Liver (tissue), 3 donors: ENCODE measurements around the gene RAX2.
A peak's percentile ranks its signal among the peaks of the same experiment; 100 is the strongest.

Experiments
- EGR1 ChIP-seq, 2 donors: IDR thresholded peaks; 2 replicates each; pipeline ENCODE4 v1.6.1; 2016 to 2018; ENCODE audit warnings: antibody characterized with exemption in 2 of 2, low read depth in 2 of 2
- GABPA ChIP-seq, 2 donors: IDR thresholded peaks in 1 of 2; conservative IDR thresholded peaks in 1 of 2; 2 replicates each; pipeline ENCODE4 v1.6.1; 2016; ENCODE audit warnings: antibody characterized with exemption in 2 of 2, mild to moderate bottlenecking in 1 of 2, moderate library complexity in 1 of 2
- JUND ChIP-seq, 2 donors: IDR thresholded peaks; 2 replicates each; pipeline ENCODE4 v1.6.1; 2016; ENCODE audit warnings: antibody characterized with exemption in 2 of 2
- RAD21 ChIP-seq, 2 donors: IDR thresholded peaks; 2 replicates each; pipeline ENCODE4 v1.6.1; 2016; ENCODE audit warnings: antibody characterized with exemption in 2 of 2, mild to moderate bottlenecking in 2 of 2
- RXRA ChIP-seq, 2 donors: IDR thresholded peaks; 2 replicates each; pipeline ENCODE4 v1.6.1; 2017 to 2018; ENCODE audit warnings: antibody characterized with exemption in 2 of 2, mild to moderate bottlenecking in 1 of 2
- SP1 ChIP-seq: IDR thresholded peaks from 2 replicates; pipeline ENCODE4 v1.6.1; 2018; ENCODE audit warnings: antibody characterized with exemption, mild to moderate bottlenecking
- TAF1 ChIP-seq: conservative IDR thresholded peaks from 2 replicates; pipeline ENCODE4 v1.6.1; 2016; ENCODE audit warnings: antibody characterized with exemption, mild to moderate bottlenecking
- YY1 ChIP-seq: IDR thresholded peaks from 2 replicates; pipeline ENCODE4 v1.6.1; 2016; ENCODE audit warnings: antibody characterized with exemption, mild to moderate bottlenecking
- TF ChIP-seq, protein P1 (sequence below): fragments of 150-350 bp; IDR thresholded peaks from 2 replicates; pipeline ENCODE4 v1.5.1; 2017; ENCODE audit warnings: improper control_type of control experiment, low read depth, low read length; ENCODE audit not compliant: missing input control
- TF ChIP-seq, protein P2 (sequence below): IDR thresholded peaks from 2 replicates; pipeline ENCODE4 v1.6.1; 2016; ENCODE audit warnings: antibody characterized with exemption
- TF ChIP-seq, protein P3 (sequence below): IDR thresholded peaks from 2 replicates; pipeline ENCODE4 v1.6.1; 2016; ENCODE audit warnings: antibody characterized with exemption
- donor health status: healthy.
- donor health status: healthy.

DNA sequence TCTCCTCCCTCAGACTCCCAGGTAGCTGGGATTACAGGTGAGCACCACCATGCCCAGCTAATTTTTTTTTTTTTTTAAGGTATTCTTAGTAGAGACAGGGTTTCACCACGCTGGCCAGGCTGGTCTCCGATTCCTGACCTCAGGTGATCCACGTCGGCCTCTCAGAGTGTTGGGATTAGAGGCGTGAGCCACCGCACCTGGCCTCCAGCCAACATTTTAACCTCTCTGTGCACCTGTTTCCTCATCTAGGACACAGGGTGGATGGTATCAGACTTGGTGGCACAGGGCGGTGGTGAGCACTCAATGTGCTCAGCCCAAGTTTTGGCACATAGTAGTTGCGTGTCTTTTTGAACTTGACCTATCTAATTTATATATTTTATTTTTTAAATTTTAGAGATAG, 23.1 kb downstream of the RAX2 start:
- TF ChIP-seq, protein P1, sequence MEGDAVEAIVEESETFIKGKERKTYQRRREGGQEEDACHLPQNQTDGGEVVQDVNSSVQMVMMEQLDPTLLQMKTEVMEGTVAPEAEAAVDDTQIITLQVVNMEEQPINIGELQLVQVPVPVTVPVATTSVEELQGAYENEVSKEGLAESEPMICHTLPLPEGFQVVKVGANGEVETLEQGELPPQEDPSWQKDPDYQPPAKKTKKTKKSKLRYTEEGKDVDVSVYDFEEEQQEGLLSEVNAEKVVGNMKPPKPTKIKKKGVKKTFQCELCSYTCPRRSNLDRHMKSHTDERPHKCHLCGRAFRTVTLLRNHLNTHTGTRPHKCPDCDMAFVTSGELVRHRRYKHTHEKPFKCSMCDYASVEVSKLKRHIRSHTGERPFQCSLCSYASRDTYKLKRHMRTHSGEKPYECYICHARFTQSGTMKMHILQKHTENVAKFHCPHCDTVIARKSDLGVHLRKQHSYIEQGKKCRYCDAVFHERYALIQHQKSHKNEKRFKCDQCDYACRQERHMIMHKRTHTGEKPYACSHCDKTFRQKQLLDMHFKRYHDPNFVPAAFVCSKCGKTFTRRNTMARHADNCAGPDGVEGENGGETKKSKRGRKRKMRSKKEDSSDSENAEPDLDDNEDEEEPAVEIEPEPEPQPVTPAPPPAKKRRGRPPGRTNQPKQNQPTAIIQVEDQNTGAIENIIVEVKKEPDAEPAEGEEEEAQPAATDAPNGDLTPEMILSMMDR = no peak
- TF ChIP-seq TAF1 = no peak
- no peak for TF ChIP-seq JUND (IDR thresholded peaks at IDR 0.05)
- TF ChIP-seq RAD21 (IDR thresholded peaks at IDR 0.05) = no peak
- TF ChIP-seq, protein P2, sequence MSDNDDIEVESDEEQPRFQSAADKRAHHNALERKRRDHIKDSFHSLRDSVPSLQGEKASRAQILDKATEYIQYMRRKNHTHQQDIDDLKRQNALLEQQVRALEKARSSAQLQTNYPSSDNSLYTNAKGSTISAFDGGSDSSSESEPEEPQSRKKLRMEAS = no peak
- TF ChIP-seq SP1 = no peak
- no peak for TF ChIP-seq GABPA (IDR thresholded peaks at IDR 0.05 in 1 of 2, conservative IDR thresholded peaks at IDR 0.05 in 1 of 2)
- no peak for TF ChIP-seq YY1
- TF ChIP-seq, protein P3, sequence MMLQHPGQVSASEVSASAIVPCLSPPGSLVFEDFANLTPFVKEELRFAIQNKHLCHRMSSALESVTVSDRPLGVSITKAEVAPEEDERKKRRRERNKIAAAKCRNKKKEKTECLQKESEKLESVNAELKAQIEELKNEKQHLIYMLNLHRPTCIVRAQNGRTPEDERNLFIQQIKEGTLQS = no peak
- peak; percentile 6 to 26 for TF ChIP-seq RXRA (IDR thresholded peaks at IDR 0.05)
- no peak for TF ChIP-seq EGR1 (IDR thresholded peaks at IDR 0.05; ENCODE audit: low read depth in 2 of 2)
